Skeletal muscle satellite cell (primary cell): ENCODE results near the gene CCBE1.

Source experiments
- H3K27me3 ChIP-seq: 2 replicates; pipeline ENCODE4 v1.7.0; 2013; ENCODE audit warnings: low read length; ENCODE audit not compliant: control insufficient read depth, insufficient read depth
- H3K36me3 ChIP-seq: 2 replicates; pipeline ENCODE4 v1.7.0; 2013; ENCODE audit warnings: mild to moderate bottlenecking, control low read depth, low read length; ENCODE audit not compliant: insufficient read depth
- H3K4me1 ChIP-seq: 2 replicates; pipeline ENCODE4 v1.7.0; 2013; ENCODE audit warnings: low read length; ENCODE audit not compliant: control insufficient read depth, insufficient read depth
- H3K4me2 ChIP-seq: 2 replicates; pipeline ENCODE4 v1.7.0; 2013; ENCODE audit warnings: mild to moderate bottlenecking, low read length
- H3K4me3 ChIP-seq: 2 replicates; pipeline ENCODE4 v1.7.0; 2013; ENCODE audit warnings: low read length
- H3K9ac ChIP-seq: 2 replicates; pipeline ENCODE4 v1.7.0; 2013; ENCODE audit warnings: mild to moderate bottlenecking, low read depth, low read length, moderate library complexity
- H3K9me3 ChIP-seq: replicated peaks from 2 replicates; pipeline ENCODE4 v1.7.0; 2013; ENCODE audit warnings: mild to moderate bottlenecking, control low read depth, low read length

The CCBE1 gene

DNA sequence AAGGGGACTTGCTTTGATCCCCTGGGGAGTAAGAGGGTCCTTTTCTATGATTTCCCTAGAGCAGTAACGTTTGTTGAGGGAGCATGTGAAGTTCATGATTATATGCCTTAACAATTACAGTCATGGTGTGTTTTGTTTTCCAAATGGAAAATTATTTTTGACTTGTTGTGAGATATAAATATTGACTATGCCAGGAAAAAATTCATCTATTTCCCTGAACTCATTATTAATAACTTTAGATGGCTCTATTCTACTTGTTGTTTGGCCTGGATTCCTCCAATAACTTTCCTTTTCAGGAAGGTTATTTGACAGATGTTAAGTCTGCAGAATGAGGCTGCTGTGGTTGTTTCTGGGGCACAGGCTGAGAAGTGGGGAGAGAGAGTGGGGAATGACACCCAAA, 266.1 kb downstream of the CCBE1 start:
- no peak overlapping the region for H3K9ac ChIP-seq
- H3K4me3 ChIP-seq = no peak overlapping the region
- H3K27me3 ChIP-seq = no peaks in the 10 kb centered on the region
- no peaks in the 10 kb centered on the region for H3K9me3 ChIP-seq
- no peak overlapping the region for H3K4me2 ChIP-seq
- H3K4me1 ChIP-seq = no peaks in the 10 kb centered on the region
- peaks cover 27% of the 10 kb centered on the region for H3K36me3 ChIP-seq

- no peak overlapping the region for H3K9ac ChIP-seq
- no peaks in the 10 kb centered on the region for H3K4me1 ChIP-seq
- H3K27me3 ChIP-seq = no peaks in the 10 kb centered on the region
- no peaks in the 10 kb centered on the region for H3K9me3 ChIP-seq
- no peak overlapping the region for H3K4me3 ChIP-seq
- no peak overlapping the region for H3K4me2 ChIP-seq
- H3K36me3 ChIP-seq = peaks cover 12% of the 10 kb centered on the region
Observed at GRCh38 chr18:59429608-59430007, 267.6 kb downstream of the CCBE1 start.

GRCh38 chr18:59428018-59428417, 269.2 kb downstream of the CCBE1 start:
- no peaks in the 10 kb centered on the region for H3K27me3 ChIP-seq
- no peaks in the 10 kb centered on the region for H3K4me1 ChIP-seq
- H3K4me2 ChIP-seq = no peak overlapping the region
- no peak overlapping the region for H3K9ac ChIP-seq
- no peaks in the 10 kb centered on the region for H3K9me3 ChIP-seq
- no peak overlapping the region for H3K4me3 ChIP-seq
- H3K36me3 ChIP-seq = peaks cover 6% of the 10 kb centered on the region

- Histone ChIP-seq H3K27me3 (no peaks in the 10 kb centered on the region), H3K9me3 (no peaks in the 10 kb centered on the region), H3K9ac (no peak overlapping the region), H3K4me3 (no peak overlapping the region), H3K4me1 (no peaks in the 10 kb centered on the region), H3K4me2 (no peak overlapping the region), H3K36me3 (no peaks in the 10 kb centered on the region)
Observed at GRCh38 chr18:59426855-59427254, 270.4 kb downstream of the CCBE1 start.

- no peak overlapping the region for H3K4me2 ChIP-seq
- H3K9me3 ChIP-seq = no peaks in the 10 kb centered on the region
- no peak overlapping the region for H3K4me3 ChIP-seq
- H3K27me3 ChIP-seq = no peaks in the 10 kb centered on the region
- H3K4me1 ChIP-seq = no peaks in the 10 kb centered on the region
- no peaks in the 10 kb centered on the region for H3K36me3 ChIP-seq
- no peak overlapping the region for H3K9ac ChIP-seq
Observed at GRCh38 chr18:59423259-59423658, 274.0 kb downstream of the CCBE1 start.

DNA sequence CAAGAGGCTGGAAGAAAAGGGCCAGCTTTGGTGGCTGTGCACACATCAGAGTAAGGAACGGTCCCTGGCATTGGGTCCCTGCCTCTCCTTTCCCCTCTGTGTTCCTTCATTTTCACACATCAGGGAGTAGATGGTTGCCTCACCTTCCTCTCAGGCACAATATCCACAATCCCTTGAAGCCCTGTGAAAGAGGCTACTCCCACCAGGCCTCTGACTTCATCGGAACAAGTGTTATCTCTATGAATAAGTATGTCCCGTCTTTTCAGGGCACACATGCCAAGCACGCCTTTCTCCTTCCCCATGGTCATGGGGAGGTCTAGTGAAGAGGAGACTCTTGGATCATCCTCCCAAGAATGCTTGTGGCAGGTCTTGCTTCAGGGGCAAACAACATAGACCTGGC, 277.0 kb downstream of the CCBE1 start:
- Histone ChIP-seq H3K27me3 (no peaks in the 10 kb centered on the region), H3K9me3 (no peaks in the 10 kb centered on the region), H3K36me3 (no peaks in the 10 kb centered on the region), H3K4me2 (no peak overlapping the region), H3K4me3 (no peak overlapping the region), H3K4me1 (no peaks in the 10 kb centered on the region), H3K9ac (no peak overlapping the region)

DNA sequence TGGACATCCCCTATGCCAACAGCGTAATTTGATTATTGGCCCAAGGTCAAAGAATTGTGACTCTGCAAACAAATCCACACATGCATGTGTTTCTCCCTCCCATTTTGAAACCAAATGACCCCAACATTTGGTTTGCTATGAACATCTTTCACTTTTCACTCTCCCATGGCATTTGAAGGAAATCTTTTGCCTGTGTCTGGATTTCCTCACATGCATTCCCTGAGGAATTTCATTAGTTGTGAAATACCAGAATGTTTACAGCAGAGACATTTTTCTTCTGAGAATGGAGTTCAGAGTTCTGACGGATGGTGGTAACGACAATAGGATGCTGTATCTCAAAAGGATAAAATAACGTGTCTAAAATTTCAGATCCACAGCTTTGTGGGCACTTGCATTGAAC, 277.8 kb downstream of the CCBE1 start:
- Histone ChIP-seq H3K9me3 (no peaks in the 10 kb centered on the region), H3K27me3 (no peaks in the 10 kb centered on the region), H3K4me3 (no peak overlapping the region), H3K36me3 (no peaks in the 10 kb centered on the region), H3K4me1 (no peaks in the 10 kb centered on the region), H3K9ac (no peak overlapping the region), H3K4me2 (no peak overlapping the region)

- no peak overlapping the region for H3K4me2 ChIP-seq
Observed at GRCh38 chr18:59416818-59417217, 280.4 kb downstream of the CCBE1 start.

GRCh38 chr18:59414111-59414653, 283.0 kb downstream of the CCBE1 start:
- Histone ChIP-seq H3K4me1 (no peaks in the 10 kb centered on the region), H3K4me3 (no peak overlapping the region), H3K4me2 (no peak overlapping the region), H3K9ac (no peak overlapping the region), H3K27me3 (no peaks in the 10 kb centered on the region), H3K36me3 (no peaks in the 10 kb centered on the region), H3K9me3 (no peaks in the 10 kb centered on the region)

More at GRCh38 chr18:59416818-59417217, 280.4 kb downstream of the CCBE1 start:
- Histone ChIP-seq H3K9me3 (no peaks in the 10 kb centered on the region), H3K4me1 (no peaks in the 10 kb centered on the region), H3K9ac (no peak overlapping the region), H3K36me3 (no peaks in the 10 kb centered on the region), H3K4me3 (no peak overlapping the region), H3K27me3 (no peaks in the 10 kb centered on the region)

DNA sequence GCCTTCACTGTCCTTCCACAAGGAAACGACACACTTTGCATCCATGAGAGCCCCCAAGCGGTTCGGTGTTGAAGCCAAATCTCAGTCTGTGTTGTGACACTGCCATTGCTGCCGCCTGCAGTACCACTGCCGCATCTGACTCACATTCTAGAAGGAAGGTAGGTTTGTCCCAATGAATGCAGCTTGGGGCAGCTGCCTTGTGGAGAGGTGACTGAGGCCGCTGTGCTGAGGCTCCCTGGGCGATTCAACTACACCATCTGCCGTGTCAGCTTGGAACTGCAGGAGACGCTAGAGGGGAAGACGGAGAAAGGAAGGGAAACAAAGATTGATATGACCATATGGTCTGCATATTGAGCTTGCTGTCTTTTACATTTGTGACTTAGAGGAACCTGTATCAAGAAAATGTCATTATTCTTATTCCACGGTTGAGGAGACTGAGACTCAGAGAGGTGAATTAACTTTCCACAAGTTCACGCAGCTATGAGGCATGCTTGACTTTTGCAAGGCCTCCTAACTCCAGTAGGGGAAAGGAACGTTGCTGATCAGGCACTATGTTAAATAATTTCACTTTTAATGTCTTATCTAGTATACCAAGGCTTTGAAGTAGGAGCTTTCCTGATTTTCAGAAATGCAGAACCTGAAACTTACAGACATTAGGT, 294.7 kb downstream of the CCBE1 start:
- no peaks in the 10 kb centered on the region for H3K27me3 ChIP-seq
- H3K4me3 ChIP-seq = no peak overlapping the region
- H3K9me3 ChIP-seq = no peaks in the 10 kb centered on the region
- no peak overlapping the region for H3K4me2 ChIP-seq
- H3K36me3 ChIP-seq = peaks cover 14% of the 10 kb centered on the region
- no peaks in the 10 kb centered on the region for H3K4me1 ChIP-seq
- H3K9ac ChIP-seq = no peak overlapping the region

DNA sequence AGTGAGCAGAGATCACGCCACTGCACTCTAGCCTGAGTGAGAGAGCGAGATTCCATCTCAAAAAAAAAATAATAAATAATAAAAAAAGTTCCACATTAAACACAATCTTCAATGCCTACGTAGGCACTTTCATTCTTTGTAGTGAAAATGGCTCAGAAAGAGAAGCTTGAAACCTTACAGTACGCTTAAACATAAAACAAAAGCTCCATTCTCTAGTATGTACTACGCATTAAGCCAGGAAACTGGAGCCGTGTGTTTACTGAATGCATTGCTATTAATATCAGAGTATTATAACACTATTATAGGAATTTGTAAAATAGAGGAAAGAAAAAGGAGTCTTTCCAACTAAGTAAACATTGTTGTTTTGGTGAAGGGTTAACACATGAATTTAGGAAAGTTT, 296.8 kb downstream of the CCBE1 start:
- H3K4me3 ChIP-seq = no peak overlapping the region
- H3K4me1 ChIP-seq = no peaks in the 10 kb centered on the region
- H3K9ac ChIP-seq = no peak overlapping the region
- H3K36me3 ChIP-seq = peaks cover 16% of the 10 kb centered on the region
- no peak overlapping the region for H3K4me2 ChIP-seq
- no peaks in the 10 kb centered on the region for H3K27me3 ChIP-seq
- no peaks in the 10 kb centered on the region for H3K9me3 ChIP-seq
